Spleen (tissue), 3 donors: ENCODE measurements around the gene CRIP2.

Experiments used
- POLR2A ChIP-seq, 3 donors: fragments of 450-650 bp; IDR thresholded peaks; one replicate each; pipeline ENCODE4 v1.5.1; 2017; ENCODE audit warnings: antibody characterized with exemption in 3 of 3, mild to moderate bottlenecking in 1 of 3
- POLR2AphosphoS5 ChIP-seq, 3 donors: sonication (generic); formaldehyde crosslinking; IDR thresholded peaks; one replicate each; pipeline ENCODE4 v1.5.1; 2017; ENCODE audit warnings: antibody characterized with exemption in 3 of 3

DNA sequence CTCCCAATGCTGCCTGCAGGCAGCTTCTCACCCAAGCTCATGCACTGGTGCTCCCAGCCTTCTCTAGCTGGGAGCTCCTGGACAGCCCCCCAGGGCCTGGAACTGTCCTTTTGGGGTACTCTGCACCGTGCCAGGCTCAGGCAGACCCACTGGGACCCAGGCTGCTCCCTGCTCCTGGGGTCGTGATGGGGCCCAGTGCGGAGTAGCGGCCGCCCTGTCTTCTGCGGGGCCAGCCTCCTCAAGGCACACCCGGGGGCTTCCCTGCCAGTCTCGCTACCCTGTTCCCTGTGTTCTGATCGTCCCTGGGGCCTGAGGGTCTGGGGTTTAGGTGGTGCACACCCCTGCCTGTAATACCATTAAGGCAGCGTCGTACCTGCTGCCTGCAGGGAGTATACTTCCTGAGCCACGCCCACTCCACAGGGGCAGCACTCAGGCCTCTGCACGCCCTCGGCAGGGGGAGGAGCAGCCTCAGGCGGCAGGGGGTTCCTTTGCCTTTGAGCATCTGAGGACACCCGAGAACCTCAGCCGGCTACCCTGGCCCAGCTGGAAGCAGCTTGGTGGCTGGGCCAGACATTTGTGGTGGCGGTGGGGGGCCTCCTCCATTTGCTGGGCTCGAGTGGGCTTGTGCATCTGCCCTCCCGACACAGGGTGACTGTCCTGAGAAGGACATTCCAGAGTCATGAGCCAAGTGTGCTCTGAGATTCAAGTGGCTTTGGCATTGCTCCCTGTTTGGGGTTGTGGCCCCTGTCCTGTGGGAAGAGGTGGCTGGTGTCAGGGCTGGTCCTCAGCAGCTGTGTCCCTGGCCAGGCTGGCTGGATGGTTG lies 9.2 kb upstream of the CRIP2 start:
- TF ChIP-seq POLR2A (IDR thresholded peaks at IDR 0.05) (no peak), POLR2AphosphoS5 (IDR thresholded peaks at IDR 0.05) (peak; percentile 35 to 54 (median 48))
